Activated CD4-positive, alpha-beta T cell treated with anti-CD3 and anti-CD28 coated beads, Interleukin-2, amount 50 U/mL, for 48 hours (primary cell): ENCODE results near the gene C10orf95.

Experiments used
- DNase-seq, 2 experiments: peaks; one replicate each; pipeline ENCODE4 v3.0.0-alpha.2; 2020

The C10orf95 gene

DNA sequence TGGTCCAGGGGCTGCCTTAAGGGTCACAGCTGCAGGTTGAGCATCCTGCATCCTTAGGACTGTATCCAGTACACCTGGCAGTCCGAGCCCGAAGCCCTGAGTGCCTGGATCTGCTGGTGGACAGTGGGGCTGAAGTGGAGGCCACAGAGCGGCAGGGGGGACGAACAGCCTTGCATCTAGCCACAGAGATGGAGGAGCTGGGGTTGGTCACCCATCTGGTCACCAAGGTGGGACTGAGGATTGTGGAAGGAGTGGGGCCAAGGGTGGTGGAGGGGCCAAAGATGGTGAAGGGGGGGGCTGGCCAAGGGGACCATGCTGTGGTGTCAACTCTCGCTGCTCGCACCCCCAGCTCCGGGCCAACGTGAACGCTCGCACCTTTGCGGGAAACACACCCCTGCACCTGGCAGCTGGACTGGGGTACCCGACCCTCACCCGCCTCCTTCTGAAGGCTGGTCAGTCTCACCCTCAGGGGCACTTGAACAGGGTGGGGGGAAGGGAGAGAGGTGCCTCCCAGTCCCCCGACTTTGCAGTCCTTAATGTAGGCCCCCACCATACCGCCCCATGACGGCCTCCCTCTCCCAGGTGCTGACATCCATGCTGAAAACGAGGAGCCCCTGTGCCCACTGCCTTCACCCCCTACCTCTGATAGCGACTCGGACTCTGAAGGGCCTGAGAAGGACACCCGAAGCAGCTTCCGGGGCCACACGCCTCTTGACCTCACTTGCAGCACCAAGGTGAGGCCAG lies 50.6 kb downstream of the C10orf95 start:
- DNase-seq: no peak

DNA sequence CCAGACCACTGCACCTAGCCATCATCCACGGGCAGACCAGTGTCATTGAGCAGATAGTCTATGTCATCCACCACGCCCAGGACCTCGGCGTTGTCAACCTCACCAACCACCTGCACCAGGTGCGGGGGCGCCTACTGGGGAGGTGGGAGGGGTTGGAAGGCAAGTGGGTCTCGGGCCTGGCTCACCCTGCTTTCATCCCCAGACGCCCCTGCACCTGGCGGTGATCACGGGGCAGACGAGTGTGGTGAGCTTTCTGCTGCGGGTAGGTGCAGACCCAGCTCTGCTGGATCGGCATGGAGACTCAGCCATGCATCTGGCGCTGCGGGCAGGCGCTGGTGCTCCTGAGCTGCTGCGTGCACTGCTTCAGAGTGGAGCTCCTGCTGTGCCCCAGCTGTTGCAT lies 51.3 kb downstream of the C10orf95 start:
- DNase-seq: no peak
